H9 (cell line): ENCODE data around the gene SNAP25. TPM values are rescaled to one million over a fixed set of nuclear protein-coding genes. Genes with fewer than 3 reads are reported as not detected.

Source experiments
- DNase-seq: peaks from one replicate; pipeline ENCODE4 v3.0.0-alpha.2; 2017
- H2AFZ ChIP-seq: one replicate; pipeline ENCODE4 v1.6.1; 2013; ENCODE audit warnings: mild to moderate bottlenecking, low read length, control low read depth, moderate library complexity
- H2AK5ac ChIP-seq: 2 replicates; pipeline ENCODE4 v1.6.1; 2013; ENCODE audit warnings: low read length, control low read depth, mixed read lengths; ENCODE audit not compliant: insufficient read length
- H2BK120ac ChIP-seq: one replicate; pipeline ENCODE4 v1.6.1; 2013; ENCODE audit warnings: low read depth, mild to moderate bottlenecking, low read length, control low read depth, inconsistent platforms; ENCODE audit not compliant: poor library complexity, severe bottlenecking
- H2BK12ac ChIP-seq: 2 replicates; pipeline ENCODE4 v1.6.1; 2013; ENCODE audit warnings: low read length, control low read depth, mixed read lengths, low read depth; ENCODE audit not compliant: insufficient read length
- H2BK15ac ChIP-seq: 2 replicates; pipeline ENCODE4 v1.6.1; 2013; ENCODE audit warnings: low read depth, low read length, control low read depth
- H2BK20ac ChIP-seq: one replicate; pipeline ENCODE4 v1.6.1; 2013; ENCODE audit warnings: low read depth, mild to moderate bottlenecking, low read length, control low read depth, inconsistent platforms; ENCODE audit not compliant: poor library complexity, severe bottlenecking
- H2BK5ac ChIP-seq: 2 replicates; pipeline ENCODE4 v1.6.1; 2013; ENCODE audit warnings: low read length, control low read depth, mixed read lengths; ENCODE audit not compliant: insufficient read length
- H3K14ac ChIP-seq: 2 replicates; pipeline ENCODE4 v1.6.1; 2013; ENCODE audit warnings: low read length, control low read depth; ENCODE audit not compliant: insufficient read depth
- H3K18ac ChIP-seq: 2 replicates; pipeline ENCODE4 v1.6.1; 2013; ENCODE audit warnings: low read depth, mild to moderate bottlenecking, mixed read lengths, low read length, control low read depth; ENCODE audit not compliant: insufficient read length
- H3K23ac ChIP-seq: 2 replicates; pipeline ENCODE4 v1.6.1; 2013; ENCODE audit warnings: low read length, control low read depth, mixed read lengths, low read depth; ENCODE audit not compliant: insufficient read length
- H3K23me2 ChIP-seq: 2 replicates; pipeline ENCODE4 v1.6.1; 2013; ENCODE audit warnings: low read depth, mild to moderate bottlenecking, mixed read lengths, low read length, control low read depth; ENCODE audit not compliant: insufficient read length, poor library complexity, severe bottlenecking
- H3K27ac ChIP-seq: 2 replicates; pipeline ENCODE4 v1.5.1; 2013; ENCODE audit warnings: low read length, control low read depth, mixed read lengths, low read depth; ENCODE audit not compliant: insufficient read length
- H3K27me3 ChIP-seq: 2 replicates; pipeline ENCODE4 v1.6.1; 2013; ENCODE audit warnings: low read length, control low read depth, inconsistent platforms; ENCODE audit not compliant: insufficient read depth
- H3K4ac ChIP-seq: 2 replicates; pipeline ENCODE4 v1.6.1; 2013; ENCODE audit warnings: low read depth, mild to moderate bottlenecking, control low read depth, inconsistent platforms, low read length, moderate library complexity
- H3K4me1 ChIP-seq: 2 replicates; pipeline ENCODE4 v1.6.1; 2013; ENCODE audit warnings: low read length, control low read depth, inconsistent platforms; ENCODE audit not compliant: insufficient read depth
- H3K4me2 ChIP-seq: 2 replicates; pipeline ENCODE4 v1.6.1; 2013; ENCODE audit warnings: low read length, control low read depth, mixed read lengths; ENCODE audit not compliant: insufficient read length, insufficient read depth
- H3K56ac ChIP-seq: 2 replicates; pipeline ENCODE4 v1.6.1; 2013; ENCODE audit warnings: low read depth, mild to moderate bottlenecking, mixed read lengths, low read length, control low read depth; ENCODE audit not compliant: insufficient read length
- H3K79me1 ChIP-seq: 2 replicates; pipeline ENCODE4 v1.6.1; 2013; ENCODE audit warnings: low read depth, mild to moderate bottlenecking, moderate library complexity, low read length, control low read depth, inconsistent platforms; ENCODE audit not compliant: insufficient read depth, poor library complexity, severe bottlenecking
- H3K79me2 ChIP-seq: 2 replicates; pipeline ENCODE4 v1.6.1; 2013; ENCODE audit warnings: low read length, control low read depth, inconsistent platforms; ENCODE audit not compliant: insufficient read depth
- H3K9ac ChIP-seq: 2 replicates; pipeline ENCODE4 v1.6.1; 2013; ENCODE audit warnings: low read length, control low read depth, mixed read lengths; ENCODE audit not compliant: insufficient read length; ENCODE audit errors: extremely low read depth
- H3K9me3 ChIP-seq: one replicate; pipeline ENCODE4 v1.6.1; 2013; ENCODE audit warnings: low read depth, low read length, inconsistent platforms; ENCODE audit not compliant: control insufficient read depth
- H3T11ph ChIP-seq: one replicate; pipeline ENCODE4 v1.6.1; 2013; ENCODE audit warnings: mild to moderate bottlenecking, low read length, control low read depth, inconsistent platforms
- H4K20me1 ChIP-seq: one replicate; pipeline ENCODE4 v1.6.1; 2013; ENCODE audit not compliant: control insufficient read depth, insufficient read length, insufficient read depth
- H4K5ac ChIP-seq: 2 replicates; pipeline ENCODE4 v1.6.1; 2013; ENCODE audit warnings: low read depth, mild to moderate bottlenecking, mixed read lengths, low read length, control low read depth; ENCODE audit not compliant: insufficient read length
- H4K8ac ChIP-seq: replicated peaks from 2 replicates; pipeline ENCODE4 v1.6.1; 2013; ENCODE audit warnings: low read length, control low read depth, mixed read lengths, low read depth; ENCODE audit not compliant: insufficient read length
- H4K91ac ChIP-seq: 2 replicates; pipeline ENCODE4 v1.6.1; 2013; ENCODE audit warnings: low read depth, mild to moderate bottlenecking, moderate library complexity, mixed read lengths, low read length, control low read depth; ENCODE audit not compliant: insufficient read length
- H3K27ac Mint-ChIP-seq, 3 experiments: 2 replicates in 2 of 3; 3 replicates in 1 of 3; pipeline ENCODE4 v1.8.0; 2020 to 2021; ENCODE audit warnings: mixed read lengths in 3 of 3, mild to moderate bottlenecking in 1 of 3, moderate library complexity in 1 of 3
- H3K27me3 Mint-ChIP-seq: 2 replicates; pipeline ENCODE4 v1.8.0; 2021; ENCODE audit warnings: low read depth, mild to moderate bottlenecking, moderate library complexity, mixed read lengths
- H3K36me3 Mint-ChIP-seq, 3 experiments: 2 replicates in 2 of 3; 3 replicates in 1 of 3; pipeline ENCODE4 v1.8.0; 2020 to 2021; ENCODE audit warnings: low read depth in 3 of 3, mixed read lengths in 3 of 3; ENCODE audit not compliant: insufficient read depth in 1 of 3
- H3K4me1 Mint-ChIP-seq, 2 experiments: 2 replicates each; pipeline ENCODE4 v1.8.0; 2020; ENCODE audit warnings: mixed read lengths in 2 of 2
- H3K4me3 Mint-ChIP-seq, 2 experiments: 2 replicates in 1 of 2; 3 replicates in 1 of 2; pipeline ENCODE4 v1.8.0; 2020 to 2021; ENCODE audit warnings: mild to moderate bottlenecking in 2 of 2, mixed read lengths in 2 of 2, moderate library complexity in 1 of 2
- H3K9me3 Mint-ChIP-seq, 2 experiments: 2 replicates in 1 of 2; 3 replicates in 1 of 2; pipeline ENCODE4 v1.8.0; 2020; ENCODE audit warnings: mild to moderate bottlenecking in 2 of 2, mixed read lengths in 2 of 2, moderate library complexity in 1 of 2
- CTCF ChIP-seq: fragments of 200-600 bp; sonication (generic); conservative IDR thresholded peaks from 3 replicates; pipeline ENCODE4 v1.8.0; 2021; ENCODE audit warnings: antibody characterized with exemption, mild to moderate bottlenecking
- WGBS: extraction: QIAGEN DNeasy Blood & Tissue Kit; methylation state at CpG from one replicate; pipeline ENCODE4 v1.1.7; 2013; ENCODE audit warnings: missing lambda C conversion rate, low lambda C conversion rate, mixed read lengths; ENCODE audit not compliant: insufficient read length; ENCODE audit errors: extremely low coverage; 5-methylcytosine and 5-hydroxymethylcytosine counted together
- total RNA-seq: library from RNA; stranded (reverse); gene quantifications from 2 replicates; pipeline ENCODE4 v1.2.1, GENCODE V29; 2021

SNAP25 gene
- total RNA-seq, 1 experiment from 2014 or later, result 0.13 TPM

DNA sequence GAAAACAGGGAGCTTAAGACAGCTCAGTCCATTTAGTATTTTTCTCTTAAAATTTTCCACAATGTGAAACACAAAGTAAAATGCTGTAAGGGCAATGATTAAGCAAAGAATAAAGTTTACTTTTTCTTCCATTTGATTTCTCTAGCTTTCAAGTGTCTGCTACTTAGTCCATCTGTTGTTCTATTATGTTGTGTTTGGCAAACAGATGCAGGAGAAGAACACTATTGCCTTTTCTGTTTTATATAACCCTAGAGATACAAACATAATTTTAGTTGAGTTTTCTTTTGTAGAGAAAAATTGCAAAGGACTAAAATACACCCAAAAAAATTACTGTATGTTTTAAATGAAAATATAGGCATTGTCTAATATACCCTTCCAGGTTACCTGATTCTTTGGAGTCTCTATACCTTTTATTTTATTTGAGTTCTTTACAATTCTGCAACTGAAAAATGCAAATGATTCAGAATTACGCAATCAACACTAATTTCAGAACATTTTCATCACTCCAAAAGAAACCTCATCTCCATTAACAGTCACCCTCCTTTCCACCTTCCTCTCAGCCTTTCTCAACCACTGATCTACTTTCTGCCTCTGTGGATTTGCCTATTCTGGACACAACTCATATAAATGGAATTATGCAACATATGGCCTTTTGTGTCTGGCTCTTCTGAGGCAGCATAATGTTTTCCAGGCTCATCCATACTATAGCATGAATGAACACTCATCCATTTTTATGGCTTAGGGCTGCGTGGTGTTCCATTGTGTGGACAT, 118.5 kb downstream of the SNAP25 start:
- no peaks in the 10 kb centered on the region for H3K23me2 ChIP-seq
- Mint-ChIP-seq H3K36me3 (peaks cover 0 to 6% (median 1%) of the 10 kb centered on the region in 3 experiments; a peak in 3 of 7 replicates), H3K4me1 (peaks cover 3 to 8% of the 10 kb centered on the region in 2 experiments; a peak in 3 of 4 replicates), H3K4me3 (no peak overlapping the region), H3K27me3 (no peaks in the 10 kb centered on the region), H3K9me3 (peaks cover 2 to 5% of the 10 kb centered on the region in 2 experiments; a peak in 2 of 5 replicates), H3K27ac (no peak overlapping the region)
- peaks cover 6% of the 10 kb centered on the region for H3K9me3 ChIP-seq
- no peak overlapping the region for H3K14ac ChIP-seq
- no peak overlapping the region for H3T11ph ChIP-seq
- no peaks in the 10 kb centered on the region for H3K79me2 ChIP-seq
- no peak overlapping the region for H2BK5ac ChIP-seq
- H2BK15ac ChIP-seq, result no peak overlapping the region
- H3K79me1 ChIP-seq, result no peaks in the 10 kb centered on the region
- H4K5ac ChIP-seq, result no peak overlapping the region
- H3K23ac ChIP-seq, result no peak overlapping the region
- H2AFZ ChIP-seq, result no peak overlapping the region
- no peak overlapping the region for H4K91ac ChIP-seq
- H3K56ac ChIP-seq, result no peak overlapping the region
- H2AK5ac ChIP-seq, result no peak overlapping the region
- H3K9ac ChIP-seq, result no peak overlapping the region
- H3K4me1 ChIP-seq, result no peaks in the 10 kb centered on the region; the same call in 1 of the 2 replicates
- H3K4ac ChIP-seq, result no peak overlapping the region
- no peak overlapping the region for H2BK20ac ChIP-seq
- no peaks in the 10 kb centered on the region for H4K20me1 ChIP-seq
- H3K27me3 ChIP-seq, result no peaks in the 10 kb centered on the region
- no peak overlapping the region for H2BK120ac ChIP-seq
- TF ChIP-seq CTCF, result no peak
- no peak for DNase-seq
- no peak overlapping the region for H3K27ac ChIP-seq
- no CpG with 5 or more reads among the region's 2 CpGs for WGBS
- no peak overlapping the region for H3K18ac ChIP-seq
- no peak overlapping the region for H3K4me2 ChIP-seq
- no peak overlapping the region for H2BK12ac ChIP-seq
- H4K8ac ChIP-seq, result no peak overlapping the region
